Activated T-cell treated with anti-CD3 and anti-CD28 coated beads for 1 hour (primary cell): ENCODE results near the gene HSDL2.
A peak's percentile ranks its signal among the peaks of the same experiment; 100 is the strongest.
"Not testable (repeated sequence)": the region's sequence is repeated elsewhere in the genome, so short reads cannot be mapped to it uniquely, and the experiment has no call there.

Experiments used
- DNase-seq: peaks from one replicate; pipeline ENCODE4 v3.0.0-alpha.2; 2020; ENCODE audit warnings: low read depth

The HSDL2 gene

DNA sequence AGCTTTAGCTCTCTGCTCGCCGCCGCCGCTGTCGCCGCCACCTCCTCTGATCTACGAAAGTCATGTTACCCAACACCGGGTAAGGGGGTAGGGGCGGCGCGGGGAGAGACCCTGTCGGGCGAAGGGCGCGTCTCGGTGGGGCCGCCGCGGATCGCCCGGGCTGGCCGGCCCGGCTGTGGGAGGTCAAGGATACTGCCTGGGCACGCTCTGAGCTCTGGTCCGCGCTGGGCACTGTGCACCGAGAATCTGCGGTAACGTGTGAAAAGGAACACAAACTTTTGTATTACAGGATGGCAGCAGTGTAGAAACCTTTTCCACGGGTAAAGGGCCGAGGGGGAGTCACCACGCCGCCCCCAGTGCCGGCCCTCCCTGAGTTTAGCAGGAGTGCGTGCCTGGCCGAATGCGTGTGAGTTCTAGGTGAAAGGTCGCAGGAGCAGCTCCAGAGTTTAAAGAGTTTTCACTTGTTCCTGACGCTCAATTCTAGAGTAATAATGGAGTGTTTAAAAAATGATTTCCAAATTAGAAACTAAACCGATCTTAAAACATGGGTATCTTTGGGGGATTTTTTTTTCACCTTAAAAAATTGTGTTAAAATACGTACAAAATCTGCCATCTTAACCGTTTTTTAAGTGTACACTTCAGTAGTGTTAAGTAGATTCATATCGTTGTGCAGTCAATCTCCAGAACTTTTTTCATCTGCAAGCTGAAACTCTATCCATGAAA, at the start of gene HSDL2:
Gene HSDL2 (plus strand): TSS at position 7 of the 723 bp plus-strand sequence. CDS start 56 bp downstream, at position 63.
- DNase-seq: no peak

DNA sequence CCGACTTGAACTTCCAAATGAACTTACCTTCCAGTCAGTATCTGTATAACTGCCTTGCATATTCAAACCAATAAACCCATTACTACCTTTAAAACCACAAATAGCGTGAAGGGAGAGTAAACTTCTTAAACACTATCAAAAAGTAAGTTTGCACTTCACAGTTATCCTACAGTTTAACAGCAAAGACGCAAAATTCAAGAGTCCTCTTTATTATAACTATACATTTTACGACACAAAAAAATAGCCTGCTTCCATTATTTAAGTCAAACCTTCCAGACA, 48.3 kb upstream of the HSDL2 start:
- no peak for DNase-seq

DNA sequence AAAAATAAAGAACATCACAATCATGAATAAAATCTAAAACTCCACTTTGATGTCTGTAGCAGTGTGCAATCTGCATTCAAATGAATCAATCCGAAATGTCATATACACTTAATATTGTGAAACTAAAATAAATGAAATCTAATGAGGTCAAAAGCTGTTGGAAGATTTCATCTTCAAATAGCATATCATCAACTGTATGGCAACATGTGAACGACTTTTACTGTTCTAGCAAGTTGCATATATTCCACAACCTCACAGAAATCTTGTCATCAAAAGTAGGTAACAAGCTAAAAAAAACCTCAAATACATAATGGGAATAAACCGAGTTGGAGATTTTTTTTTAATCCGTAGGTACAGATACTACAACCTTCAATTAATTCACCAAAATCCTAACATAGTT, 47.7 kb upstream of the HSDL2 start:
- DNase-seq: no peak

DNA sequence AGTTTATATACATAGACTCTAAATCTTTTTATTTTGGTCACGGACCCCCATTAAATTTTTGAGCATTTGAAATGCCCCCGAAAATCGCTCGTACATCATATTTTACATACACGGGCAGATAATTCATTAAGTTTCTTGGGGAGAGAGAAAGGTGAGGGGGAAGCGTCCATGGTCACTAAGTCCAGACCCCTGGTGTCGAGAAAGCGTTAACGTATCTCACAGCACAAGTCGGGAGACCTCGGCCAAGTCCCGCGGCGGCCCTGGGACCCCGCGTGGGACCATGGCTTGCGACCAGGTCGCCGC, 47.3 kb upstream of the HSDL2 start:
- DNase-seq: no peak

- peak; percentile 76 for DNase-seq
Observed at GRCh38 chr9:112332977-112333638, 46.8 kb upstream of the HSDL2 start, which contains the start of gene PTBP3. PTBP3 (minus strand) TSS chr9:112333619; CDS start chr9:112297865, 35,754 bp downstream.

DNA sequence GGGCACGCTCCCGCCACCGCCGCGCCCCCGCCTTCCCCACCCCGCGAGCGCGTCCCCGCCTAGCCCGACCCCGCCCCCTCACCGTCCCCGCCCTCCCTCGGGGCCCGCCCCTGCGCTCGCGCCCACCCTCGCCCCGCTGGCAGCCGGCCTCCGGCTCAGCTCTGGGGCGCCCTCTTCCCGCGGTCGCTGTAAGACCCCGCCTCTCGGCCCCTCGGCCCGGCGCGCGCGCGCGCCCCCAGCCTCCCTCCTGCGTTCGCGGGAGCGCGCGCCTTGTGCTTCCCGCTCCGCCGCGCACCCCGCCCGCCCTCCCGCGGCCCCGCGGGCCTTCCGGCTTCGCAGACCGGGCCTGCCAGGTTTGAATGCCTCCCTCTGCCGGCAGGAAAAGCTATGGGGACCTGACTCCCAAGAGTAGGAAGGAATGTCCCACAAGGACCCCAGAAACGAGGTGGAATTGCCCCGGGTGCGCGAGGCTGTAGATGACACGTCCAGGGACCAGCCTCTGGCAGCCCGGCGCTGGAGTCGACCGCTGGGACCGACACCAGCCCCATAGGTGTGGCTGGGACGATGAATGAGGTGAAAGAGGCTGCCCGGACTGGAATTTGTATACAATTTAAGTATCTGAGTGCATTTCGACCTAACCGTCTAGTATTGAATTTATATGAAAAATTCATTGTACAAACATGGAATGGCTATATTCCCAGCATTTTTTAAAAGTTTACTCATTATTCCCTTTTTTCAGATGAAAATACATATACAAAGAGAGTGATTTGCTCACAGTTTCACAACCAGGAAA, 46.1 kb upstream of the HSDL2 start:
- DNase-seq: peak; percentile 92

GRCh38 chr9:112334432-112334841, 45.5 kb upstream of the HSDL2 start:
- DNase-seq: peak; percentile 12

- no peak for DNase-seq
Observed at GRCh38 chr9:112337547-112337946, 42.4 kb upstream of the HSDL2 start.

GRCh38 chr9:112338561-112338960, 41.3 kb upstream of the HSDL2 start:
- DNase-seq: no peak

DNA sequence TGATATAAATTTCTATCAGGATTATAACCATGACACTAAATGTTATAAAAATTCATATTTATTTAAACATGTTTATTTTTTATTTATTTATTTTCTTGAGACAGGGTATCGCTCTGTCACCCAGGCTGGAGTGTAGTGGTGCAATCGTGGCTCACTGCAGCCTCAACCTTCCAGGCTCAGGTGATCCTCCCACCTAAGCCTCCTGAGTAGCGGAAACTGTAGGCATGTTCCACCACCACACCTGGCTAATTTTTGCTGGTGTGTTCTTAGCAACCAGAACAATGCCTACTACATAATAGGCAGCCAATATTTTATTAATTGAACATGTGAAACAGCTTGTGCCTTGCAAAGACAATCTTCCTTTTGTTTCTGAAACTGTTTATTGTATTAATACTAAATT, 40.0 kb upstream of the HSDL2 start:
- no peak for DNase-seq

GRCh38 chr9:112341730-112342129, 38.2 kb upstream of the HSDL2 start:
- DNase-seq: no peak

GRCh38 chr9:112348257-112349007, 31.5 kb upstream of the HSDL2 start:
- peak; percentile 57 for DNase-seq

DNA sequence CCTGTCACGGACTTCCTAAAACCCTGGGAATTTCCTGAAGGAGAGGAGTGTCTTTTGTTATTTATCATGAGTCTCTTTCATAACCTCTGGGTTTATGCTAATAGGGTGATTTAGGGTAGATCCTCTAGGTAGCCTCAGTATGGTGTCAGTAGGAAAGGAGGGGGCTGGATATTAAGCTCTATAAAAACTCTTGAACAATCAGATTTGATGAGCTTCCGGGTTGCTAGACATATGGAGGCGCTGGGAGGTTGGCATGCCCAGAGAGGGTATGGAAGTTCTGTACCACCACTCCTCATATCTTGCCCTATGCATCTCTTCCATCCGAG, 30.9 kb upstream of the HSDL2 start:
- no peak for DNase-seq

DNA sequence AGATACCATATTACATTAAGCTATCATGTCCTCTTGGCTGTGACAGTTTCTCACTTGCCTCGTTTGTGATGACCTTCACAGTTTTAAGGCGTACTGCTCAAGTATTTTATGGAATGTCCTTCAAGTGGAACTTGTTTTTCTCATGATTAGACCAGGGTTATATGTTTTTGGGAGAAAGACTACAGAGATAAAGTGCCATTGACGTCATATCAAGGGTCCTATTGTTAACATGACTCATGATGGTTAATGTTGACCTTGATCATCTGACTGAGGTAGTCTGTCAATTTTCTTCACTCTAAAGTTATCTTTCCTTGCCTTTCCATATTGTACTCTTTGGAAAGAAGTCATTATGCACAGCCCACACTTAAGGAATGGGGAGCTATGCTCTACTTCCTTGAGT, 28.7 kb upstream of the HSDL2 start:
- no peak for DNase-seq

DNA sequence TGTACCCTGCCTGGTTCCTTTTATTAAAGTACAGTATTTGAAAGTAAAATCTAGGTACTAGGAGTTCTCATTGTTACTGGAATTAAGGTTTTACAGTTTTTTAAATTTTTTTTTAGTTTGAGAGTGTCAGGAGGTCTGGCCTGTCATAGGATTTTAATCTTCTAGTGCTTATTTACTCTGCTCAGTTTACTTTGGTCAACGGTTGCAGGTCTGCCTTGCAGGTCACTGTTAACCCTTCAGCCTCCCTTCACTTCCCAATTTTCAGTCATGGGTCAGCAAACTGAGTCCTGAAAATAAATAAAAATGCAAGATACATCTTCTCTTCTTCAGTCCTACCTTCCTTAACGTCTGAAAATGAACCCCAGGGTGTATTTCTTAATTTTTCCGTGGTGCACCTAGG, 27.7 kb upstream of the HSDL2 start:
- no peak for DNase-seq

DNA sequence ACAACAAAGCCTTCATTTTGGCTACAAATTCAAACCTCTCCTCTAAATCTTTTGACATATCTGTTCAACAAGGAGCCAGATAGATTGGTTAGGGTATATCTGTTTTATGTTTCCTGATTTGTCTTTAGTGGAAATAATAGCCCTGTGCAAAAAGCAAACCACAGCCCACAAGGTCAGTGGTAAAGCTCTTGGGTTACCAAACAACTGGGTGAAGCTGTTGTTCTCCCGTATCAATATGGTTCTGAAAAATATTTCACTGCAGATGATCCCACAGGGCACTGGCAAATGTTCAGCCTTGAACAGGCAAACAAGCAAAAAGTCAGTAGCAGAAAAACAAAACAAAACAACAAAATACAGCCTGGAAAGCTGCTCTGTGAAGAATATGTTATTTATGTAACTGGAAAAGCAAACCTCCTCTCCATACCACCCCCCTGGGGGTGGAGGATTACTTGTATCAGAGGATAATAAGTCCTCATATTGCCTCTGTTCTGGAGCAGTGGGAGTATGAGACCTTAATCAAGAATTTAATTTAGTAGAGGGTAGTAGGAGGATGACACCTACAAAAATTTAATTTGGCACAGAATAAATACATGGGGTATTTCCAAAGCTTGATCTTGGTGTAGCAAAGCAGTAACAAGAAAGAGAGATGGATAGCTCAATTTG, 25.7 kb upstream of the HSDL2 start:
- DNase-seq: no peak

DNA sequence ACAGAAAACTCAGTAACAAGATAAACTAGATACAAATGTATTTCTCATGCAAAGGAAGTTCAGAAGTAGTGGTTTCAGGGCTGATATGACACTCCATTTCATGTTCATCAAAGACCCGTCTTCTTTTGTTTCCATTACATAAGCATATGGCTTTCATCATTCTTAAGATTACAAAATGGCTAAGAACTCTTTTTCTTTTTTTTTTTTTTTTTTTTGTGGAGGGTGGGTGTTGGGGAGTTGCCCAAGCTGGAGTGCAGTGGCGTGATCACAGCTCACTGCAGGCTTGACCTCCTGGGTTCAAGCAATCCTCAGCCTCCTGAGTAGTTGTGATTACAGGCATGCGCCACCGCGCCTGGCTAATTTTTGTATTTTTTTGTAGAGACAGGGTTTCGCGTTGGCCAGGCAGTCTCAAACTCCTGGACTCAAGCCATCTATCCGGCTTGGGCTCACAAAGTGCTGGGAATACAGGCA, 24.4 kb upstream of the HSDL2 start:
- no peak for DNase-seq

GRCh38 chr9:112360047-112360804, 19.7 kb upstream of the HSDL2 start:
- no peak for DNase-seq

GRCh38 chr9:112361601-112362000, 18.3 kb upstream of the HSDL2 start:
- DNase-seq: no peak

DNA sequence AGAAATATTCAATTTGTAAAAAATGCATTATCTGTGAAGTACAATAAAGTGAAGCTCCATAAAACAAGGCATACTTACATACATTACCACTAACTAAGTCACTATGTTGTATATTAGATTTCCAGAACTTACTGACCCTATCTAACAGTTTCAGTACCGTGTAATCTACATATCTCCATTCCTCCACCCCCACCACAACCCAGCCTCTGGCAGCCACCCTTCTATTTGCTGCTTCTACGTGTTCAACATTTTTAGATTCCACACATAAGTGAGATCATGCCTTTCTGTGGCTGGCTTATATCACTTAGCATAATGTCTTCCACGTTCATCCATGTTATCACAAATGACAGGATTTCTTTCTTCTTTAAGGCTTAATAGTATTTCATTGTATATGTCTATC, 15.1 kb upstream of the HSDL2 start:
- no peak for DNase-seq

- DNase-seq: not testable (repeated sequence)
Observed at GRCh38 chr9:112365257-112365656, 14.7 kb upstream of the HSDL2 start.
